Measurements from ENCODE around the gene NMNAT3. TPM values are rescaled to one million over a fixed set of nuclear protein-coding genes. Genes with fewer than 3 reads are reported as not detected.

Gene NMNAT3
- total RNA-seq, 1 experiment from 2014 or later = 1.6 TPM

- Histone ChIP-seq H3K9me3 (no peaks in the 10 kb centered on the region), H3K36me3 (no peaks in the 10 kb centered on the region), H3K4me3 (no peak overlapping the region), H3K27me3 (no peaks in the 10 kb centered on the region)
- no peak for DNase-seq
Observed at GRCh38 chr3:139577346-139577745, 100.4 kb downstream of the NMNAT3 start.

GRCh38 chr3:139574026-139574947 lies 103.5 kb downstream of the NMNAT3 start:
- H3K9me3 ChIP-seq = no peaks in the 10 kb centered on the region
- H3K4me3 ChIP-seq = no peak overlapping the region
- H3K36me3 ChIP-seq = no peaks in the 10 kb centered on the region
- H3K27me3 ChIP-seq = no peaks in the 10 kb centered on the region
- peak; percentile 53 for DNase-seq

GRCh38 chr3:139572847-139573672 lies 104.7 kb downstream of the NMNAT3 start:
- Histone ChIP-seq H3K4me3 (no peak overlapping the region), H3K9me3 (no peaks in the 10 kb centered on the region), H3K36me3 (no peaks in the 10 kb centered on the region), H3K27me3 (no peaks in the 10 kb centered on the region)
- DNase-seq = peak; percentile 12

GRCh38 chr3:139571711-139572110 lies 106.1 kb downstream of the NMNAT3 start:
- Histone ChIP-seq H3K27me3 (no peaks in the 10 kb centered on the region), H3K36me3 (no peaks in the 10 kb centered on the region), H3K4me3 (no peak overlapping the region), H3K9me3 (no peaks in the 10 kb centered on the region)
- DNase-seq = no peak

GRCh38 chr3:139564294-139564861 lies 113.4 kb downstream of the NMNAT3 start:
- Histone ChIP-seq H3K27me3 (no peaks in the 10 kb centered on the region), H3K9me3 (no peaks in the 10 kb centered on the region), H3K4me3 (no peak overlapping the region), H3K36me3 (no peaks in the 10 kb centered on the region)
- no peak for DNase-seq

GRCh38 chr3:139561959-139562676 lies 115.7 kb downstream of the NMNAT3 start:
- no peak for DNase-seq
- Histone ChIP-seq H3K36me3 (no peaks in the 10 kb centered on the region), H3K27me3 (no peaks in the 10 kb centered on the region)

GRCh38 chr3:139561255-139561817 lies 116.4 kb downstream of the NMNAT3 start:
- Histone ChIP-seq H3K4me3 (no peak overlapping the region), H3K27me3 (no peaks in the 10 kb centered on the region), H3K9me3 (no peaks in the 10 kb centered on the region), H3K36me3 (no peaks in the 10 kb centered on the region)
- no peak for DNase-seq

More at GRCh38 chr3:139561959-139562676, 115.7 kb downstream of the NMNAT3 start:
- Histone ChIP-seq H3K4me3 (no peak overlapping the region), H3K9me3 (no peaks in the 10 kb centered on the region)

- no peaks in the 10 kb centered on the region for H3K36me3 ChIP-seq
- DNase-seq = no peak
- no peak overlapping the region for H3K4me3 ChIP-seq
- H3K9me3 ChIP-seq = no peaks in the 10 kb centered on the region
- no peaks in the 10 kb centered on the region for H3K27me3 ChIP-seq
Observed at GRCh38 chr3:139560411-139560810, 117.4 kb downstream of the NMNAT3 start.

- Histone ChIP-seq H3K27me3 (no peaks in the 10 kb centered on the region), H3K9me3 (no peaks in the 10 kb centered on the region)
- DNase-seq = no peak
Observed at GRCh38 chr3:139559541-139559940, 118.2 kb downstream of the NMNAT3 start.

GRCh38 chr3:139558351-139559266 lies 119.2 kb downstream of the NMNAT3 start:
- no peak for DNase-seq
- Histone ChIP-seq H3K4me3 (no peak overlapping the region), H3K9me3 (no peaks in the 10 kb centered on the region), H3K27me3 (no peaks in the 10 kb centered on the region), H3K36me3 (no peaks in the 10 kb centered on the region)

More at GRCh38 chr3:139559541-139559940, 118.2 kb downstream of the NMNAT3 start:
- no peaks in the 10 kb centered on the region for H3K36me3 ChIP-seq
- H3K4me3 ChIP-seq = no peak overlapping the region

- DNase-seq = no peak
- Histone ChIP-seq H3K27me3 (no peaks in the 10 kb centered on the region), H3K9me3 (no peaks in the 10 kb centered on the region), H3K36me3 (no peaks in the 10 kb centered on the region), H3K4me3 (no peak overlapping the region)
Observed at GRCh38 chr3:139557041-139557440, 120.7 kb downstream of the NMNAT3 start.

GRCh38 chr3:139555249-139555648 lies 122.5 kb downstream of the NMNAT3 start:
- no peak overlapping the region for H3K4me3 ChIP-seq
- H3K27me3 ChIP-seq = no peaks in the 10 kb centered on the region
- DNase-seq = no peak
- no peaks in the 10 kb centered on the region for H3K9me3 ChIP-seq
- no peaks in the 10 kb centered on the region for H3K36me3 ChIP-seq

GRCh38 chr3:139554628-139555027 lies 123.1 kb downstream of the NMNAT3 start:
- Histone ChIP-seq H3K9me3 (no peaks in the 10 kb centered on the region), H3K36me3 (no peaks in the 10 kb centered on the region), H3K27me3 (no peaks in the 10 kb centered on the region), H3K4me3 (no peak overlapping the region)
- DNase-seq = no peak

- H3K36me3 ChIP-seq = no peaks in the 10 kb centered on the region
- H3K9me3 ChIP-seq = no peaks in the 10 kb centered on the region
- no peaks in the 10 kb centered on the region for H3K27me3 ChIP-seq
- H3K4me3 ChIP-seq = no peak overlapping the region
- peak; percentile 47 for DNase-seq
Observed at GRCh38 chr3:139552632-139553365, 125.0 kb downstream of the NMNAT3 start.

- peaks cover 4% of the 10 kb centered on the region; the same call in 1 of the 2 replicates for H3K27me3 ChIP-seq
- H3K9me3 ChIP-seq = no peaks in the 10 kb centered on the region
- no peak overlapping the region for H3K4me3 ChIP-seq
- H3K36me3 ChIP-seq = no peaks in the 10 kb centered on the region
- DNase-seq = no peak
Observed at GRCh38 chr3:139548801-139549200, 129.0 kb downstream of the NMNAT3 start.

All from MG63 (cell line).